KBM-7 (cell line): ENCODE results near the gene PARD6B.
"Not testable (repeated sequence)": the region's sequence is repeated elsewhere in the genome, so short reads cannot be mapped to it uniquely, and the experiment has no call there.

ENCODE experiments used
- DNase-seq: peaks from one replicate; pipeline ENCODE4 v3.0.0-alpha.2; 2015
- in situ Hi-C: fragments of 300-500 bp; cut with MboI; formaldehyde crosslinking; loops from 2 replicates; pipeline ENCODE4 v1.14.3; 2020; ENCODE audit warnings: low sequenced_read_pairs, low pct_unique_long_range_greater_than_20kb, mixed read lengths

PARD6B gene

DNA sequence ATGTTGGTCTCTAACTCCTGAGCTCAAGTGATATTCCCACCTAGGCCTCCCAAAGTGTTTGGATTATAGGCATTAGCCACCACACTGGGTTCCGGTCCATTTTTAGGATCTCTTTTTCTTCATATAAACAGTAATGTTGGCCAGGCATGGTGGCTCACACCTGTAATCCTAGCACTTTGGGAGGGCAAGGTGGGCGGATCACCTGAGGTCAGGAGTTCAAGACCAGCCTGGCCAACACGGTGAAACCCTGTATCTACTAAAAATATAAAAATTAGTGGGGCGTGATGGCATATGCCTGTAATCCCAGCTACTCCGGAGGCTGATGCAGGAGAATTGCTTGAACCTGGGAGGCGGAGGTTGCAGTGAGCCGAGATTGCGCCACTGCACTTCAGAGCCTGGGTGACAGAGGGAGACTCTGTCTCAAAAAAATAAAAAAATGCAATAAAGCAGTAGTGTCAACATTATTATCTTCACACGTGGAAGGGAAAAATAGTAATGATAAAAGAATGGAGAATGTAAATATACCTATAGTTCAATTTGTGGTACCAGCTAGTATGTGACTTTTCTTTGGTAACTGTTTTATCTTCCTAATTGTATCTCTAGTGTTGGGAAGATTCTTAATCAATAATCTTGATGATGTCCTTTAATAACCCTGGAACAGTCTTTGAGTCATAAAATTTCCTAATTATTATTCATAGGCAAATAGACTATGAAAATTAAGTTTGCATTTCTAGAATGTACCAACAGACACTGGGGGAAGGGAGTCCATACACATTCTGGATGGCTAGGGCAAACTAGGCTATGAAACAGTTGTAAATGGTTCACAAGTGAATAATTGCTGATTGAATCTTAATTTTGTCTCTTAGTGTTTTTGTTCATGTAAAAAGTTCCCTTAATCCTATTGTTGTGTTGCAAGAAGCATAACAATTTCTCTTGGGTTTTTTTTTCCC, 3.6 kb downstream of the PARD6B start:
- in situ Hi-C loops, result no loop called here
- no peak for DNase-seq

DNA sequence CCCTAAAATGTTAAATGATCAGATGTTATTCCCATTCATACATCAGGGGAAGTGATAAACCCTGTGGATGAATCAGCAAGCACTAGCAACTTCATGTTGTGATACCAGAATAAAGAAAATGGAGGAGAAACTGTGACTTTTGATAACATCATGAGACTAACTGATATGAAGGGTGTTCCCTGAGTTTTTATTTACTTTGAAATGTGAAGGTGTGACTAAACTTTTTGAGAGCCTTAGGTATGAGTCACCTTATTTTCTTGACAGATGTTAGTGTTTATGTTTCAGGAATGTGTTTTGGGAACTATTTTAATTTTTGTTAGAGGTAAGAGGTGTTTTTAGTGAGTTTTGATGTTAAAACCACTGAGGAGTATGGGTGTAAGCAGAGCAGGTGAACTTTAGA, 4.4 kb downstream of the PARD6B start:
- in situ Hi-C loops, result no loop called here

DNA sequence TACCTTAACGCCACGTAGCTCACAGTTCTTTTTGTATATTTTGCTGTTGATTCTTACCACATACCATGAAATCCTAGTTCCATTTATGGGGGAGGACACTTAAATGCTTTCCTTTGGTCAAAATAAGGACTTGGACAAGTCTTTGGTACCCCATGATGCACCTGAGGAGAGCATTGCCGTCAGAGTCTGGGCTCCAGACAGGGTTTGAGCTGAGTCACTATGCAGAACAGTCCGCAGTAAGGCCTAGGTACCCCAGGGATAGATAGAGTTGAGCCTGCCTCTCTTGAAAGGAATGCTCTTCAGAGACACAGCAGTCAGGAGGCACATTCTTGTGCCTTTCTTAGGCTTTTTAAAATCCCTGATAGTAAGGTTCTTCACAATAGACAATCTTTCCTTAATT, 6.0 kb downstream of the PARD6B start:
- in situ Hi-C loops, result no loop called here
- no peak for DNase-seq

More for the DNA sequence above, 4.4 kb downstream of the PARD6B start:
- no peak for DNase-seq

DNA sequence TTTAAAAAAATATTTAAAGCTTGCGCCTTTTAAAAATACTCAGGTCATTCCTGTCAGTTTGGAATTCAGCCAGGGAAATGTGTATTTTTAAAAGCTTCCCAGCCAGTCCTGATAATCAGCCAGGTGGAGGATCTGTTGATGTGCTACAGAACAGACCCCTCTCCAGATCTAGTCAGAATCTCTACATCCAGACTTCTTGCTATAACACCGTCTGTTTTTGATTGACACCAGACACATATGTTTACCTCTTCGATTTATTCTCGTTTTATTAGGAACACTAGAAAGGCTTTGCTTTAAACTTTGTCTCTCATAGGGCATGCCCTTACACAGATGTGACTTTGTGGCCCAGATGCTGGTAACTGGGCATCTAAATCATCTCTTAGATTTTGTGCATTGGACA, 11.7 kb downstream of the PARD6B start:
- in situ Hi-C loops, result no loop called here
- DNase-seq, result no peak

DNA sequence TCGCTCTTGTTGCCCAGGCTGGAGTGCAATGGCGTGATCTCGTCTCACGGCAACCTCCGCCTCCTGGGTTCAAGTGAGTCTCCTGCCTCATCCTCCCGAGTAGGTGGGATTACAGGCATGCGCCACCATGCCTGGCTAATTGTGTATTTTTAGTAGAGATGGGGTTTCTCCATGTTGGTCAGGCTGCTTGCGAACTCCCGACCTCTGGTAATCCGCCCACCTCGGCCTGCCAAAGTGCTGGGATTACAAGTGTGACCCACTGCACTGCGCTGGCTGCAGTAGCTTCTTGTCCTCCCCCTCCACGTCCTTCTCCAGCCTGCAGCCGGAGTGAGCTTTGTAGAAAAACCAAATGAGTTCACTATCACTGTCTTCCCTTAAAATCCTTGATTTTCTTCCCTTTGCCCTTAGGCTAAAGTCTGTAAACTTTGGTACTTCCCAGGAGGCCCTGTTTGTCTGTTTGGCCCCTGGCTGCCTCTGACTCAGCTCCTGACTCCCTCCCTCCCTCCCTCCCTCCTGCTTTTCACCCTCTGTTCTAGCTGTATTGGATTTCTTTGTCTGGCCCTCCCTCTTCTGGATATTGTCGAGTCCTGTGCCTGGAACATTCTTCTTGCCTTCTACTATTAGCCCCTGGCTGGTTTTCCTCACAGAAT, 12.9 kb downstream of the PARD6B start:
- no peak for DNase-seq
- in situ Hi-C loops, result no loop called here

DNA sequence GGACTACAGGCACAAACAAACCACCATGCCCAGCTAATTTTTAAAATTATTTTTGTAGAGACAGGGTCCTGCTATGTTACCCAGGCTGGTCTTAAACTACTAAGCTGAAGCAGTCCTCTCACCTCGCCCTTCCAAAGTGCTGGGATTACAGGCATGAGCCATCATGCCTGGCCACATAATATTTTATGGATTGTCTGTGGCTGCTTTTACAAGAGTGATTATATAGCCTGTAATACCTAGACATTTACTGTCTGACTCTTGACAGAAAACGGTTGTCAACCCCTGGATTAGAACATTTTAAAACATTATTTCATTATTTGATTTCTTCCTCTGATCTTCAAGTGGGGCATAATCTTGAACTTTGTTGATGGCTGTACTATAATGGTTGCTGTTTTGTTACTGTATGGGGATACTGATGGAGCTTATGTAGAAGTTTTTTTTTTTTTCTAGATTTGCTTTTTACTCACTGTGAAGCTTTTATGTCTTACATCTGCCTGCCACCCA, 14.3 kb downstream of the PARD6B start:
- in situ Hi-C loops, result no loop called here
- no peak for DNase-seq

DNA sequence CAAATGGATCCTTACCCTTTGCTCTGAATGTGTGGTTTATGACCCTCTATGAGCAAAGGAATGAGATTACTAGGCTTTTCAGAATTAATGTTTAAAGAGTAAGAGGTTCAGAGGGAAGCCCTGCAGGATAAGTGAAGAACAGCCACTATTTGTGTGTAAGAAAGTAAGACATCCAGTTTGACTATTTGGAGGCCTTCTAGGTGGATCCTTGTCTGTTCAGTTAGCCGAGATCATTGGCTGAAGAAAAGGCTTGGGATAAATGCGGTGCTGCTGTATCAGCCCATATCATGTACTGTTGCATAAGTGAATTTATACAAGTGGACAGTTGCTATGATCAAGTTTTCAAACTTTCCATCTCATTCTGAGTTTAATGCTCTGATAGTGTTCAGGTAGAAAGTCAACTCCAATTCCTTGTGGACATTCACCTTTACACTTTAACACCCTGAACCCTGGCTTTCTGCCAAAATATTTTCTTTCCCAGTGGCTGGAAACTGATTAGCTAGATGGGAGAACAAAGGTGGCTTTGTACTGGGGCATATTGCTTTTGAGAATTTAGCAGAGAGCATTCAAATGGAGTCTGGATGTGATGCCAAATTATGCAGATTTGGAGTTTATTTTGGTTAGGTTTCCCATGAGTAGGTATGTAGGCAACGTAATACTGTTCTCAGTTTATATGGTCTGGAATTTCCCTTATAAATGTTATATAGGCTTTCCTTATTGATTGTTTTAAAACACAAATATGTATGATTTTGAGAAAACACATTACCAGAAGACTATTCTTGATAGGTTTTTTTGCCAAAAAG, 15.0 kb downstream of the PARD6B start:
- in situ Hi-C loops, result no loop called here
- DNase-seq, result no peak

DNA sequence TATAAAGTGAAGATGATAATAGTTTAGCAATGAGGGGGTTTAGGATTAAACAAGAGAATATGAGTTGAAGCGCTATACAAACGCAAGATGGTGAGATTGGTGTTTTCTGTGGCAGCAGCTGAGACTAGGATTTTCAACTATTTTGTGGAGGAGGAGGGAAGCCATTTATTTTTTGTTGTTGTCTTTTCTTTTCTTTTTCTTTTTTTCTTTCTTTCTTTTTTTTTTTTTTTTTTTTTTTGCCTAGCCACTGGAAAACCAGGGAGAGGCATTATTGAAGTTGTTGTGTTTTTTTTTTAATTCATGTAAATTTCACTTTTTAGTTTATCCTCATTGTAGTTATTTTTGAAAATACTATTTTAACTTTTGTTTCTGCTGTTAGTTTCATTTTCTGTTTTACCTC, 15.9 kb downstream of the PARD6B start:
- in situ Hi-C loops, result no loop called here
- no peak for DNase-seq

DNA sequence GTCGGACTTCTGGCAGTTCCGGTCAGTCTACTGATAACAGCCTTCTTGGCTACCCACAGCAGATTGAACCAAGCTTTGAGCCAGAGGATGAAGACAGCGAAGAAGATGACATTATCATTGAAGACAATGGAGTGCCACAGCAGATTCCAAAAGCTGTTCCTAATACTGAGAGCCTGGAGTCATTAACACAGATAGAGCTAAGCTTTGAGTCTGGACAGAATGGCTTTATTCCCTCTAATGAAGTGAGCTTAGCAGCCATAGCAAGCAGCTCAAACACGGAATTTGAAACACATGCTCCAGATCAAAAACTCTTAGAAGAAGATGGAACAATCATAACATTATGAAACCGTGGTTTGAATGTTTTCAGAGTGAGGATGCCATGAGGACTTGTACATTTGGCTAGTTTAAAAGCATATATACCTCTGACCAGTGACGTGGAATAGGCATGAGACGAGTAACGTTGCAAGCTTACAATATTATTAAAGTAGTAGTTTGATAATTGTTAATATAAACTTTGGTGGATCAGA, 18.8 kb downstream of the PARD6B start:
- DNase-seq, result no peak
- in situ Hi-C loops, result no loop called here

DNA sequence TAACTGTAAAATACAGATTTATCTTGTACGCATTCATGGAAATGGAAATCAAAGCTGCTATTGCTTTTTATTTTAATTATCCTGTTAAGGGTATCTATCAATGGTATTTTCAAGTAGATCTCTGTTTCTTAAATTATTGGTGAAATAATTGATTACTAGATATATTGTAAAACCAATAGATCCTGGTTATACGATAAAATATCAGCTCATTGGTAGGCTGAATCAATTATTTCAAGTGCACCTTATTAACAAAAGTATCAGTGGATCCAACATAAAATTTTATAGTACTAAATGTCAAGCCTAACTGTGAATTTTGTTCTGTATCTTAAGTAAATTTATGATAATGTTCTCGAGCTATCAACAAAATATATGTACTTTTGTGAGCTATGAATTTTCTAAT, 21.8 kb downstream of the PARD6B start:
- no peak for DNase-seq
- in situ Hi-C loops, result no loop called here

DNA sequence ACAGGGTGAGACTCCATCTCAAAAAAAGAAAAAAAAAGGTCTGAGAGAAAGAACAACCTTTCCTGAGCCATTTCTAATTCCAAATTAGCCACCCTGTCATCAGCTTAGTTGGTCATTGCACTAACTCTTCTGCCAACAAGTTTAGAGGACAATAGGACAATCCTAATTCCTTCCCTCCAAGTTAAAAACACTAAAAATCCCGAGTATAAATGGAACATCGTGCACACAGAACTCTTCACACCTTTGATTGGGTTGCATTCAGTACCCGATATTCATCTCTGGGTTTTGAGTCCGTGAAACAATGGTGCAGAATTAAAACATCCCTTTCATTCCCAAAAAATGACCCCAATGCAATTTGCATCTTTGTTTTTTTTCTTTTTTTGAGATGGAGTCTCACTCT, 23.0 kb downstream of the PARD6B start:
- in situ Hi-C loops, result no loop called here
- no peak for DNase-seq

DNA sequence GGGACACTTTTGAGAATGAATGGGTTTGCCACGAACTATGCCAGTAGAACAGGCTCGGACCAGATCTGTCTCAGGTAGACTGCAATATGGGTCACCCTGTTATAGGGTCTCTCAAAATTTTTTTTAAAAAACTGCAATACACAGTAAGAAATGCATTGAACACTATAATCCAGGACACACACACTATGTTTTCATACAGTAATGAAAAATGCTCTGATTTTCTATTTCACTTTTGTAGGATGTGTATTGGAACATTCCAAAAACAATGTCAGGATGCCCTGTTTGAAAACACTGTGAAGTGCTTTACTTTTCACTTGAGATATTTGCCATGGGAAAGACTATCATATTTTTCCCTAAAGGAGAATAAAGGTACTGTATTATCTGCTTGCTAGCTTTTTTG, 25.1 kb downstream of the PARD6B start:
- in situ Hi-C loops, result no loop called here

DNA sequence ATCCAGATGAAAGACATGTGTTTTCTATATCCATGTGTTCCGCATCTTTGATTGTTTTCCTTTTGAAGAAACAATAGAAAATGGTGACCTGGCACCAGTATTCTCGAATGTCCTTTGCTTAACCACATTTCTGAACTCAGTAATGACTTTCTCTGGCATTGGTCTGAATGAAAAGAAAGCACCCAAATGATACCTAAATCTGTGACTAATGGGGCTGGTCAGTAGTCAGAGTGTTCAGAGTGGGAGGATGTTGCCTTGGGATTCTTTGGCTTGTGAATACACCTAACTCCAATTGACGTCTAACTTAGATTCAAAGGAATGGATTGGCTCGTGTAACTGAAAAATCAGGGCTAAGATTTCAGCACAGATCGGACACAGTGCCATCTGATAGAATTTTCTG, 27.1 kb downstream of the PARD6B start:
- in situ Hi-C loops, result no loop called here
- no peak for DNase-seq

More for the DNA sequence above, 25.1 kb downstream of the PARD6B start:
- DNase-seq, result no peak

DNA sequence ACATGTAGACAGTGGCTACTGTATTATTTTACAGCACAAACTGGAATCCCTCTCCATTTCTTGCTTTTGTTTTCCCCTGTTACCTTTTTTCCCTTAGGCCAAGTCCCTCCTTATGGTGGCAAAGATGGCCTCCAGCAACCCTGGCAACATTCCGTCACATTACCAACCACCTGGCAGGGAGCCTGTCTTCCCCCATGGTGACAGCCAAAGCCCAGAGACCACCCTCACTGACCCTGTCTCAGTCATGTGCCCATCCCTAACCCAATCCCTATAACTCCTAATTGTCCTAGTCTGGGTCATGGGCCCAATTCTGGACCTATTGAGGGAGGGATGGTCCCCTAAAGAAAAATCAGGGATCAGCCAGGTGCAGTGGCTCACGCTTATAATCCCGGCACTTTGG, 27.6 kb downstream of the PARD6B start:
- in situ Hi-C loops, result no loop called here
- no peak for DNase-seq

DNA sequence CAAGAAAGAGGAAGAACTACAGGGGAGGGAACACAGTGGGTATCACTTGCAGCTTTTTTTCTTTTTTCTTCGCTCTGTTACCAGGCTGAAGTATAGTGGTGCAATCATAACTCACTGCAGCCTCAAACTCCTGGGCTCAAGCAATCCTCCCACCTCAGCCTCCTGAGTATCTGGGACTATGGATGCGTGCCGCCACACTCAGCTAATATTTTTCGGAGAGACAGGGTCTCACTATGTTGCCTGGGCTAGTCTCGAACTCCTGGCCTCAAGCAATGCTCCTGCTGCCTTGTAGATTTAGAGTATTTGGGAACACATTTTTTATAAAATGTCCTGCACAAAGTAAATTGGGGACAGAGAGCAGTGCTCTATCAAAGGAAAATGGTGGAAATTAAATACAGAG, 28.3 kb downstream of the PARD6B start:
- in situ Hi-C loops, result no loop called here
- DNase-seq, result peak; percentile 70

DNA sequence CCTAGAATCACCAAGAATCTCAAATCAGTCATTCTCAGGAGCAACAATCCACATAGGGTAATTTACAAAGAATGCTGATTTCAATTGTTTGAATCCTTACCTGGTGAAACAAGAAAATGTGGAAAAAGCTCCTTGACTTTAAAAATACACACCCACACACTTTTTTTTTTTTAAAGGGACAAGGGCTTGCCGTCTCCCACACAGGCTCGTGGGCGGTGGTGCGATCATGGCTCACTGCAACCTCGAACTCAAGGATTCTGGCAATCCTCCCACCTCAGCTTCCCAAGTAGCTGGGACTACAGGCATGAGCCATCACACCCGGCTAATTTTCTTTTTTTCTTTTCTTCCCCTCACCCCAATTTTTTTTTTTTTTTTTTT, 30.7 kb downstream of the PARD6B start:
- no peak for DNase-seq
- in situ Hi-C loops, result no loop called here

DNA sequence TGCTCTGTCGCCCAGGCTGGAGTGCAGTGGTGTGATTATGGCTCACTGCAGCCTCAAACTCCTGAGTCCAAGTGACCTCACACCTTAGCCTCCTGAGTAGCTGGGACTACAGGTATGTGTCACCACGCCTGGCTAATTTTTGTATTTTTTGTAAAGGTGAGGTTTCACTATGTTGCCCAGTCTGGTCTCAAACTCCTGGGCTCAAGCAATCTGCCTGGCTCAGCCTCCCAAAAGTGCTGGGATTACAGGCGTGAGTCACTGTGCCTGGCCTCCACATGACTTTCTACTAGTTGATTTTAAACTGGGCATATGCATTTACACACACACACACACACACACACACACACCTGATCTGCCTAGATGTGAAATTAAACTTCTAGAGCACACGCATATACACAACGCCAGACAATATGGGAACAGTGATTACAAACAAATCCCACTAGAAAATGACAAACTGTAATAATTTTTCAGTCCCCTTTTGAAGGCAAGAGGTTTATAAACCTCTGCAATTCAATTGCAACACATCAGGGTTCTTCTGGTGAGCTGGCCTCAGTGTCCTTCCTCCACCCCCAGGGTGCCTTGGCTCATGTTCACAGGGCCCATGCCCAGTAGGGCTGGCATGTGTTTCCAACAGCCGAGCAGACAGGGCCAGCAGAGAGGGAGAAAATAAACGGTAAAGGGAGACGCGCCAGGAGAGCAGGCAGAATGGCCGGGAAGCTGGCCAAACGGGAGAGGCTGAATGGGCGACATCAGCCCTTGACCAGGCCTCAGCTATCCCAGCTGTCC, 31.2 kb downstream of the PARD6B start:
- no peak for DNase-seq
- in situ Hi-C loops, result no loop called here

DNA sequence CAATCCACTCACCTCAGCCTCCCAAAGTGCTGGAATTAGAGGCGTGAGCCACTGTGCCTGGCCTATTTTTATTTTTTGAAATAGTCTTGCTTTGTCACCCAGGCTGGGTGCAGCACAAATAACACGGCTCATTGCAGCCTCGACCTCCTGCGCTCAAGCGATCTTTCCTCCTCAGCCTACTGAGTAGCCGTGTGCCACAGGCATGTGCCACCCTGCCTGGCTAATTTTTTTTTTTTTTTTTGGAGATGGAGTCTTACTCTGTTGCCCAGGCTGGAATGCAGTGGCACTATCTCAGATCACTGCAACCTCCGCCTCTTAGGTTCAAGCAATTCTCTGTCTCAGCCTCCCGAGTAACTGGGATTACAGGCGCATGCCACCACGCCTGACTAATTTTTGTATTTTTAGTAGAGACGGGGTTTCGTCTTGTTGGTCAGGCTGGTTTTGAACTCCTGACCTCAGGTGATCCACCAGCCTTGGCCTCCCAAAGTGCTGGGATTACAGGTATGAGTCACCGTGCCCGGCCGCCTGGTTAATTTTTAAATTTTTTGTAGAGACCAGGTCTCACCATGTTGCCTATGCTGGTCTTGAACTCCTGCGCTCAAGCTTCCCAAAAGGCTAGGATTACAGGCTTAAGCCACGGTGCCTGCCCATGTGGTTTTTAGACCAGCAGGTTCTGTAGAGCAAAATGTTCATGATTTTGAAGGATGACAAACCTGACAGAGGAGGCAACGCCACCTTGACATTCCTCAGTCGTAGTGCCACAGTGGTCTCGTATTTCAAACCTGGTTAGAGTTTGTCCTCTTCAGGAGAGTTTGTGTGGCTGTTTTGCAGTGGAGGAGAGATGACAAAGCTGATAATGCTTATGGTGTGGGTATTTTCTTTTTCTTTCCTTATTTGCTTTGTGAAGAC, 32.4 kb downstream of the PARD6B start:
- DNase-seq, in situ Hi-C loops: not testable (repeated sequence)
